Heart left ventricle (tissue), 13 donors: Measurements from ENCODE around the gene THY1.

Source experiments
- CTCF ChIP-seq, 12 donors: fragments of 200-600 bp; sonication (generic) in 4 of 12; IDR thresholded peaks; one replicate each; pipeline versions ENCODE4 v1.5.0 to v1.8.0; 2018 to 2022; ENCODE audit warnings: antibody characterized with exemption in 12 of 12, mild to moderate bottlenecking in 5 of 12
- POLR2A ChIP-seq, 2 donors: fragments of 450-650 bp; IDR thresholded peaks; one replicate each; pipeline ENCODE4 v1.6.1; 2017; ENCODE audit warnings: antibody characterized with exemption in 2 of 2, mild to moderate bottlenecking in 2 of 2, moderate library complexity in 2 of 2
- donor health status: ischemic (EF 13 %, LVEDD 7.1; RV severe dilation, severe dysfunction).
- donor health status: DM: no; HTN: yes; CAD: no.
- donor health status: DM: no; HTN: no; CAD: no.
- donor health status: ischemic (EF 25% LVEDD 6.9; RV normal size, moderate dysfunction).
- donor health status: ischemic (EF 25% LVEDD 5.7; RV mildly dilated, moderate dysfunction).
- donor health status: ischemic (EF 35%, LVEDD 5.7; RV mildly dilated, moderate dysfunction).
- donor health status: nonischemic (EF 11% LVEDD 7.7; RV severe dilation, severe dysfunction).
- donor health status: DM: yes; HTN: yes; CAD: no.
- donor health status: PGD.
- donor health status: ischemic (EF 29% LVEDD 5.4; RV normal size, mild dysfunction).
- donor health status: nonischemic (EF 23%, LVEDD 6.1; RV moderate dilation, normal function).

GRCh38 chr11:119404872-119405271 lies 18.1 kb downstream of the THY1 start:
- TF ChIP-seq CTCF (IDR thresholded peaks at IDR 0.05) (no peak), POLR2A (IDR thresholded peaks at IDR 0.05) (no peak)
